HUDEP-2 (cell line): ENCODE results near the gene NPIPA5.
"Not testable (repeated sequence)": the region's sequence is repeated elsewhere in the genome, so short reads cannot be mapped to it uniquely, and the experiment has no call there.

Experiments
- DNase-seq, 76 experiments: peaks; one replicate each; lab custom pipeline; 2025; ENCODE audit not compliant: unreplicated experiment in 76 of 76; lab: John Stamatoyannopoulos, UW

Gene NPIPA5

DNA sequence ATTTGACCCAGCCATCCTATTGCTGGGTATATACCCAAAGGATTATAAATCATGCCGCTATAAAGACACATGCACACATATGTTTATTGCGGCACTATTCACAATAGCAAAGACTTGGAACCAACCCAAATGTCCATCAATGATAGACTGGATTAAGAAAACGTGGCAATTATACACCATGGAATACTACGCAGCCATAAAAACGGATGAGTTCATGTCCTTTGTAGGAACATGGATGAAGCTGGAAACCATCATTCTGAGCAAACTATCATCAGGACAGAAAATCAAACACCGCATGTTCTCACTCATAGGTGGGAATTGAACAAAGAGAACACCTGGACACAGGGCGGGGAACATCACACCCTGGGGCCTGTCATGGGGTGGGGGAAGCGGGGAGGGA is 14.9 kb upstream of the NPIPA5 start:
- DNase-seq = not testable (repeated sequence)

GRCh38 chr16:15389916-15390315 is 11.8 kb upstream of the NPIPA5 start:
- DNase-seq = not testable (repeated sequence)

- DNase-seq = not testable (repeated sequence)
Observed at GRCh38 chr16:15388060-15388459, 10.0 kb upstream of the NPIPA5 start.

DNA sequence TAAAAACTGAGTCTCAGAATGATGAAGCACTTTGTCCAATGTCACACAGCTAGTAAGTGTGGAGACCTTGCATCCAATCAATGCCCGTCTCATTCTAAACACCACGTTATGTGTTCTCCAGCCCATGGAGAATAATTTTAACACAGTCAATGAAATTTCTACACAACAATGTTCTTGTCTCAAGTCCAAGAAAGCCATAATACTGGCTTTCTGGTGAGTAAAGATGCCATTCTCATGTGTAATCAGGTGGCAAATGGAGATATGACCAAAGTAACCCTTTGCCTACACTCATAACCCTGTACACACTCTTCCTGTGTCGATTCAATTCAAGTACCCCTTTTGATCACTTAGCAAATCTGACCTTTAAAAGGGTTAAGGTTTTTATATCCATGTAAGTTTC is 4.7 kb upstream of the NPIPA5 start:
- DNase-seq = not testable (repeated sequence)

DNA sequence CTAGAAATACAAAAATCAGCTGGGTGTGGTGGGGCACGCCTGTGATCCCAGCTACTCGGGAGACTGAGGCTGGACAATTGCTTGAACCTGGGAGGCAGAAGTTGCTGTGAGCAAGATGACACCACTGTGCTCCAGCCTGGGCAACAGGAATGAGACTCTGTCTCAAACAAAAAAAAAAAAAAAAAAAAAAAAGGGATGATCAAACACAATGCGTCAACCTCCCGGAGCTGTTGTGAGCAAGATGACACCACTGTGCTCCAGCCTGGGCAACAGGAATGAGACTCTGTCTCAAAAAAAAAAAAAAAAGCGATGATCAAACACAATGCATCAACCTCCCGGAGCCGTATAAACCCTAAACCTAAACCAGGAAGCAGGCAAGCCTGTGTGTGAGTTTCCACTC is 20.6 kb downstream of the NPIPA5 start:
- not testable (repeated sequence) for DNase-seq

DNA sequence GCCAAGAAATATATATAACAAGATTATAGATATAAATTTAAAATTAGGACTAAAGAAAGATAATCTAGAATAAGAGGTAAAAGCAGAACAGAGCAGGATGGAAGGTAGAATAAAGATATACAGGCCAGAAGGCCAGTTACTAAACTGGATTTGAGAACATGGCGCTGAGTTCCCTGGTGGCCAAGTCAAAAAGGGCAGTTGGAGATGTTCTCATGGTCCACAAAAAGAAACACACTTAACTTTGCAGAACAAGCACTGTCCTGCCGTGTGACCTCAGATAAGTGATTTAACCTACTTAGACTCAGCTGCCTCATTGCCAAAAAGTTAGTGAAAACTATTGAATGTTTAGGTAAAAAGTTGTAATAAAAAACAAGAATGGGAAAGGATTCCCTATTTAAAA is 23.2 kb downstream of the NPIPA5 start:
- not testable (repeated sequence) for DNase-seq

- not testable (repeated sequence) for DNase-seq
Observed at GRCh38 chr16:15352852-15353251, 25.2 kb downstream of the NPIPA5 start.

DNA sequence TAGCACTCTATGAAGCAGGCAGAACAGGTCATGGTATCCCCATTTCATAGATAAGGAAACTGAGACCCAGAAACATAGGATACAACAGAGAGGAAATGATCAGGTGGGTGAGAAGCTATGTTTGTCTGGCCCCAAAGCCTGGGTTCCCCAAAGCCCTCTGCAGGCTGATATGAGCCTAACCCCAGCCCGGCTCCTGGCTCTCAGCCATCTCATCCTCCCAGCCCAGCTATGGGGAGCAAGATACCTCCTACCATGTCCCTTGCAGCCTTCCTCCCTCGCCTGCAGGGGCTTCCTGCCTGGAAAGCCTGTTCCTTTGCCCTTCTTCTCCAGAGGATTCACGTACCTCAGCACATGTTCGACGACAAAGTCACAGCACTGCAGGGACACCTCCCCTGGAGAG is 26.3 kb downstream of the NPIPA5 start:
- DNase-seq = not testable (repeated sequence)

- DNase-seq = not testable (repeated sequence)
Observed at GRCh38 chr16:15351251-15351650, 26.8 kb downstream of the NPIPA5 start.

DNA sequence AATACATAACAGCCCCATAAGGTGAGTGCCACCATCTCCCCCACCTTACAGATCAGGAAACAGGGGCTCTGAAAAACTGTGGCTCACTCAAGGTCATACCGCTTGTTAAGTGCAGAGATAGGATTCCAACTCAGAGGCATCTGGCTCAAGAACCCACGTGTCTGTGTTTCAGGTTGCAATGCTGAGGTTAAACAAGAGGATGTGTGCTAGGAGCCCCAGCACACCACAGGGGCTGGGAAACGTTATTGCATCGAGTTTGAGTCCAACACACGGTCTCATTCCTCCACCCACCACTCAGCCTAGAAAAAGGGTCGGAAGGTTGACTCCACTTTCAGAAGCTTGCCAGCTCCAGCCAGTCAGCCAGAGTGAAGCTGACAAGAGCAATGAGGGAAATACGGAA is 29.4 kb downstream of the NPIPA5 start:
- DNase-seq = not testable (repeated sequence)

DNA sequence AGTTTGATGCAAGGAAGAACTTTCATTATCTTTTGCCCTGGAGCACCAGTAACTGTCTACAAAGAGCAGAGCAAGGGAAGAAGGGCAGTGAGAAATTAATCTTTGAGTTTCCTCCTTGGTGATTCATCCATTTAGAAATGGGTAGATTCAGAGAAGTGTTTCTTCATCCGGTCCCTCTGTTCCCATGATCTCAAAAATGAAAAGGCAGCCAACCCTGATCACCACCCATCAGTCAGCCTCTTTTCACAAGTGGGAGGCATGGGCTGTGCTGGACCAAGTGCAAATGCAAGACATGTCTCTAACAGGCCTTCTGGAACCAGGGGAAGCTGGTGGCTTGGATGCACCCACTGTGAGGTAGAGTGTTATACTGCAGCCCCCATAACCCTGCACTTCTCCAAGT is 35.8 kb downstream of the NPIPA5 start:
- not testable (repeated sequence) for DNase-seq

GRCh38 chr16:15338986-15339385 is 39.1 kb downstream of the NPIPA5 start:
- DNase-seq = not testable (repeated sequence)

DNA sequence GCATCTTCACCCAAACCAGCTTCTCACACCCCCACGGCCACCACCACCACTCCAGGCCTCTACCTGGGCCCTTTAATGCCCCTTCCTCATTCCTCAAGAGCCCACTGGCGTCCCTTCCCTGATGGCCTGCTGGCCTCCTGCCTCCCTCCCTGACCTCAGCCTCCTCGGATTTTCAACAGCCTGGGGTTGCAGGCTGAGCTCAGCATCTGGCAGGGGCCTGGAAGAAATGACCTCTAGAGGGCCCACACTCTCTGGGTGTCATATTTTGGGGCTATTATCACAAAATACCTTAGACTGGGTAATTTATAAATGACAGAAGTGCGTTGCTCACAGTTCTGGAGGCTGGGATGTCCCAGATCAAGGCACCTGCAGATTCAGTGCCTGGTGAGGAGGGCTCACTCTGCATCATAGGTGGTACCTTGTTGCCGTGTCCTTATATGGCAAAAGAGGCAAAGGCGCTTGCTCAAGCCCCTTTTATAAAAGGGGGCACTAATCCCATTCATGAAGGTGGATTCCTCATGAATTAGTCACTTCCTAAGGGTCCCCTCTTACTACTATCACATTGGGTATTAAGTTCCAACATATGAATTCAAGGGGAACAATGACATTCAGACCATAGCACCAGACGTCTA is 40.0 kb downstream of the NPIPA5 start:
- not testable (repeated sequence) for DNase-seq

GRCh38 chr16:15335609-15336008 is 42.5 kb downstream of the NPIPA5 start:
- DNase-seq = not testable (repeated sequence)

DNA sequence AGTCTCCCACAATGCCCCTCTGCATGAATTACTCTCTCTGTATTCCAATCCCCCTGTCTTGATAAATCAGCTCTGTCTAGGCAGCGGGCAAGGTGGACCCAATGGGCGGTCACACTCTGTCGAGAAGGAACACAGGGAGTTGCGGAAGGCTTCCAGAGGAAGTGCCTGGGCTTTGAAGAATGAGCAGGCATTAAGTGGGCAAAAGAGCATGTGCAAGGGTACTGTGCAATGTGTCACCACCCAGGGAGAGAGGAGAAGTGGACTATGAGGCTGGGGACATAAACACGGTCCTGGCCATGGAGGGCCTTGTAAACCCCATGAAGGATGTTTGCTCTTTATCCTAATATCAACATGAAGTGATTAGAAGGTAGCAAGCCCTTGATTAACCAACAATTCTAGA is 44.1 kb downstream of the NPIPA5 start:
- DNase-seq = peak in 1 of 76 experiments; percentile 3

DNA sequence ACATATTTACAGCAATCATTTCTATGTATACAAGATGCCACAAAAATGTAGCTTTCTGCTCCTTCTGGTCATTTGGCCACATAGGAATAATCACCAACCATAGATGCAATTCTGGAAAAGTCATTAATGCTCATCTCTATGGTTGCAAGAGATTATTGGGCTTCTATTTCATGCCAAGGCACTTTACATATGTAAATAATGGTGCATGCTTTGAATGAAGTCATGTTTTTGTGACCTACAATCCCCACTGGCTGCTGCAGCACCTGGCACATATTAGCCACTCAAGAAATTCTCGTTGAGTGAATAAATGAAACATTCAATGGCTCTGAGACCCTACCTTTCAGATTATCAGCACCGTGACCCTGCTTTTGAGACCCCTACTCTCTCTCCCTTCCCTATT is 47.1 kb downstream of the NPIPA5 start:
- not testable (repeated sequence) for DNase-seq

DNA sequence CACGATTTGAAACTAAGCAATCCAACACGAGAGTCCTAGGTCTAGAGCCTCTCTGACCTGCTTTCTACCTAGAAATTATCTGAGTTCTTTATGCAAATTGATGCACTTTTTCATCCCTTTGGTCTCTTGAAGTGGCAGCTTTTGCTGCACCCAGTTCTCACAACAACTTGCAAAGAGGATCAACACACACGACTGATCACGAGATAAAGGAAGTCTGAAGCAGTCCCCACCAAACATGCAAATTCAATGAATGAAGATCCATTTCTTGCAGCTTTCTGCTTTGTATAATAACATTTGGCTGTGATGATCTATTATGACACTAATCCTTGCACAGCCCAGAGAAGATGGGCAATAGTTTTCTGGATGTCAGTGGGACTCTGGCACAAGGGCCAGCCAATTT is 53.1 kb downstream of the NPIPA5 start:
- not testable (repeated sequence) for DNase-seq

DNA sequence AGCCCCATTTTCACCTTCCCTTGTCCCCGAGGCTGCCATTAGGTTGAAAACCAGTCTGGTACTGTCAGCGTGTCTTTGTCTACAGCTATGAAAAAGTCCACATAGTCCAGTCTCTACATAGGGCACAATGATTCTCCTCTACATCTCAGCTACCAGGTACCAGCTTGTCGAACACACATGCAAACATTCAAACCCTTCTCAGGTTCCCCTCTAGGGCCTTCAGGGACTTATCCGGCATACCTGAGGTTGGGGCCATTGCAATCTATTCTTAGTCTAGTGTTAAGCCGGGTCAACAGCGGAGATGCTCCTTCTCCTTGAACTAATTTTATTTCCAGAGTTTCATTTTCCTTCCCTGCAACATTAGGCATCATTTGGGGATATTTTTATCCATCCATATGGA is 54.7 kb downstream of the NPIPA5 start:
- DNase-seq = not testable (repeated sequence)

- not testable (repeated sequence) for DNase-seq
Observed at GRCh38 chr16:15321221-15321620, 56.9 kb downstream of the NPIPA5 start.

GRCh38 chr16:15314562-15314961 is 63.5 kb downstream of the NPIPA5 start:
- DNase-seq = not testable (repeated sequence)
